Neural cell (in vitro differentiated cells): ENCODE results near the gene PHF21A. TPM values are rescaled to one million over a fixed set of nuclear protein-coding genes. Genes with fewer than 3 reads are reported as not detected.

Experiments
- H2AFZ ChIP-seq: fragments of 200-600, 300-800 bp; sonication (generic), shearing (Covaris generic); 2 replicates; pipeline ENCODE4 v1.6.0; 2014; ENCODE audit warnings: low read depth, mild to moderate bottlenecking, antibody characterized with exemption, low read length, moderate library complexity
- H3F3A ChIP-seq: fragments of 200-600 bp; shearing (Covaris generic); 2 replicates; pipeline ENCODE4 v1.6.1; 2016; ENCODE audit warnings: mild to moderate bottlenecking, moderate library complexity, mixed read lengths, antibody characterized with exemption, low read length; ENCODE audit not compliant: insufficient read depth, poor library complexity, severe bottlenecking
- H3K27ac ChIP-seq: fragments of 200-600, 300-800 bp; sonication (generic), shearing (Covaris generic); 2 replicates; pipeline ENCODE4 v1.5.1; 2014; ENCODE audit warnings: mild to moderate bottlenecking, low read length, moderate library complexity
- H3K27me3 ChIP-seq: fragments of 300-800, 200-600 bp; sonication (generic), shearing (Covaris generic); 2 replicates; pipeline ENCODE4 v1.6.0; 2014; ENCODE audit warnings: mild to moderate bottlenecking, low read depth, low read length, moderate library complexity; ENCODE audit not compliant: insufficient read depth
- H3K36me3 ChIP-seq: fragments of 300-800, 200-600 bp; sonication (generic), shearing (Covaris generic); 2 replicates; pipeline ENCODE4 v1.5.1; 2014; ENCODE audit warnings: mild to moderate bottlenecking, antibody characterized with exemption, low read length, moderate library complexity; ENCODE audit not compliant: insufficient read depth
- H3K4me2 ChIP-seq: fragments of 300-800, 200-600 bp; sonication (generic), shearing (Covaris generic); 2 replicates; pipeline ENCODE4 v1.6.0; 2014; ENCODE audit warnings: mild to moderate bottlenecking, low read length
- H3K4me3 ChIP-seq: fragments of 300-800, 200-600 bp; sonication (generic), shearing (Covaris generic); 2 replicates; pipeline ENCODE4 v1.5.1; 2014; ENCODE audit warnings: mild to moderate bottlenecking, low read length, moderate library complexity
- H3K79me2 ChIP-seq: fragments of 200-600 bp; shearing (Covaris generic); replicated peaks from 2 replicates; pipeline ENCODE4 v1.6.0; 2014; ENCODE audit warnings: mild to moderate bottlenecking, low read length, moderate library complexity; ENCODE audit not compliant: insufficient read depth
- H3K9ac ChIP-seq: fragments of 300-800, 200-600 bp; sonication (generic), shearing (Covaris generic); 2 replicates; pipeline ENCODE4 v1.6.1; 2016; ENCODE audit warnings: mild to moderate bottlenecking, low read length, mixed read lengths
- H3K9me2 ChIP-seq: fragments of 200-600 bp; shearing (Covaris generic); 2 replicates; pipeline ENCODE4 v1.6.1; 2016; ENCODE audit warnings: mild to moderate bottlenecking, low read length, mixed read lengths; ENCODE audit not compliant: insufficient read depth
- H3K9me3 ChIP-seq: fragments of 200-600, 300-800 bp; sonication (generic), shearing (Covaris generic); 2 replicates; pipeline ENCODE4 v1.6.1; 2016; ENCODE audit warnings: mild to moderate bottlenecking, mixed run types, low read length, moderate library complexity, mixed read lengths
- H4K20me1 ChIP-seq: fragments of 200-600 bp; shearing (Covaris generic); 2 replicates; pipeline ENCODE4 v1.6.1; 2016; ENCODE audit warnings: mild to moderate bottlenecking, mixed run types; ENCODE audit not compliant: insufficient read depth
- CTCF ChIP-seq: fragments of 450-650 bp; IDR thresholded peaks from 2 replicates; pipeline ENCODE4 v1.5.1; 2014; ENCODE audit warnings: antibody characterized with exemption, mild to moderate bottlenecking, moderate library complexity; ENCODE audit not compliant: poor library complexity, severe bottlenecking
- EP300 ChIP-seq: fragments of 450-650 bp; conservative IDR thresholded peaks from 2 replicates; pipeline ENCODE4 v1.6.1; 2014; ENCODE audit warnings: antibody characterized with exemption, mild to moderate bottlenecking, moderate library complexity; ENCODE audit not compliant: poor library complexity, severe bottlenecking
- EZH2 ChIP-seq: fragments of 200-600, 300-800 bp; shearing (Covaris generic), sonication (generic); IDR thresholded peaks from 2 replicates; pipeline ENCODE4 v1.6.1; 2014; ENCODE audit warnings: antibody characterized with exemption, low read length, borderline replicate concordance, mild to moderate bottlenecking; ENCODE audit not compliant: insufficient read depth, poor library complexity, severe bottlenecking
- MXI1 ChIP-seq: fragments of 450-650 bp; conservative IDR thresholded peaks from 2 replicates; pipeline ENCODE4 v1.6.1; 2014; ENCODE audit warnings: antibody characterized with exemption, mild to moderate bottlenecking; ENCODE audit not compliant: poor library complexity, severe bottlenecking
- POLR2AphosphoS5 ChIP-seq: IDR thresholded peaks from 2 replicates; pipeline ENCODE4 v1.6.1; 2012
- RAD21 ChIP-seq: fragments of 450-650 bp; conservative IDR thresholded peaks from 2 replicates; pipeline ENCODE4 v1.6.1; 2014; ENCODE audit warnings: antibody characterized with exemption, mild to moderate bottlenecking, moderate library complexity
- REST ChIP-seq: IDR thresholded peaks from 2 replicates; pipeline ENCODE4 v1.6.1; 2012; ENCODE audit warnings: borderline replicate concordance
- SMC3 ChIP-seq: fragments of 450-650 bp; conservative IDR thresholded peaks from 2 replicates; pipeline ENCODE4 v1.6.1; 2014; ENCODE audit warnings: antibody characterized with exemption, mild to moderate bottlenecking, moderate library complexity; ENCODE audit not compliant: poor library complexity
- TAF1 ChIP-seq: IDR thresholded peaks from 2 replicates; pipeline ENCODE4 v1.6.1; 2012; ENCODE audit warnings: low read depth
- polyA plus RNA-seq: library from polyadenylated mRNA; depleted of rRNA; stranded (reverse); fragments of >200 nt; gene quantifications from 2 replicates; pipeline ENCODE4 v1.2.3, GENCODE V29; 2014

PHF21A gene
- polyA plus RNA-seq, 1 donor from 2014 or later: 31.7 TPM

GRCh38 chr11:45974806-45975205 lies 146.4 kb downstream of the PHF21A start:
- Histone ChIP-seq H3F3A (no peaks in the 10 kb centered on the region), H3K4me2 (no peak overlapping the region), H3K36me3 (no peaks in the 10 kb centered on the region), H3K79me2 (no peaks in the 10 kb centered on the region), H3K9me2 (no peaks in the 10 kb centered on the region), H2AFZ (no peak overlapping the region), H3K27me3 (no peaks in the 10 kb centered on the region), H3K4me3 (no peak overlapping the region), H3K9me3 (no peaks in the 10 kb centered on the region), H3K27ac (no peak overlapping the region), H3K9ac (no peak overlapping the region), H4K20me1 (no peaks in the 10 kb centered on the region)
- TF ChIP-seq RAD21 (no peak), POLR2AphosphoS5 (no peak), CTCF (no peak), EP300 (no peak), SMC3 (no peak), TAF1 (no peak), MXI1 (no peak), REST (no peak), EZH2 (no peak)

GRCh38 chr11:45973601-45974000 lies 147.7 kb downstream of the PHF21A start:
- Histone ChIP-seq H3K9me3 (no peaks in the 10 kb centered on the region), H3K9ac (no peak overlapping the region), H3K27me3 (no peaks in the 10 kb centered on the region), H3K4me2 (no peak overlapping the region), H4K20me1 (no peaks in the 10 kb centered on the region), H3K79me2 (no peaks in the 10 kb centered on the region), H3K4me3 (no peak overlapping the region), H2AFZ (no peak overlapping the region), H3K27ac (no peak overlapping the region), H3K36me3 (no peaks in the 10 kb centered on the region), H3F3A (no peaks in the 10 kb centered on the region), H3K9me2 (no peaks in the 10 kb centered on the region)
- TF ChIP-seq CTCF (no peak), RAD21 (no peak), EZH2 (no peak), TAF1 (no peak), POLR2AphosphoS5 (no peak), SMC3 (no peak), REST (no peak), EP300 (no peak), MXI1 (no peak)
